Stomach (tissue), 9 donors: ENCODE measurements around the gene NME7. TPM values are rescaled to one million over a fixed set of nuclear protein-coding genes. Genes with fewer than 3 reads are reported as not detected.
A peak's percentile ranks its signal among the peaks of the same experiment; 100 is the strongest.
"Not testable (repeated sequence)": the region's sequence is repeated elsewhere in the genome, so short reads cannot be mapped to it uniquely, and the experiment has no call there.

ENCODE experiments used
- DNase-seq, 2 donors: peaks; one replicate each; pipeline versions ENCODE4 v3.0.0 to v3.0.0-alpha.2; 2013 to 2019
- H3K27ac ChIP-seq, 5 donors: fragments of 200-600 bp in 4 of 5; sonication (generic) in 4 of 5; one replicate each; pipeline ENCODE4 v1.5.1; 2013 to 2019; ENCODE audit warnings: mild to moderate bottlenecking in 1 of 5, moderate library complexity in 1 of 5
- H3K27me3 ChIP-seq, 3 donors: fragments of 200-600 bp; sonication (generic); one replicate each; pipeline ENCODE4 v1.5.1; 2017 to 2019; ENCODE audit warnings: mixed run types in 1 of 3
- H3K36me3 ChIP-seq, 4 donors: fragments of 200-600 bp; sonication (generic); 1 replicate in 3 of 4; 2 replicates in 1 of 4; pipeline ENCODE4 v1.5.1; 2016 to 2019
- H3K4me1 ChIP-seq, 4 donors: fragments of 200-600 bp; sonication (generic); one replicate each; pipeline ENCODE4 v1.5.1; 2016 to 2019
- H3K4me3 ChIP-seq, 4 donors: fragments of 200-600 bp; sonication (generic) in 3 of 4; one replicate each; pipeline ENCODE4 v1.5.1; 2016 to 2019; ENCODE audit warnings: mild to moderate bottlenecking in 1 of 4
- H3K9me3 ChIP-seq, 4 donors: fragments of 200-600 bp; sonication (generic); one replicate each; pipeline ENCODE4 v1.5.1; 2016 to 2019
- EP300 ChIP-seq: sonication (generic); formaldehyde crosslinking; IDR thresholded peaks from one replicate; pipeline ENCODE4 v1.6.1; 2017; ENCODE audit warnings: antibody characterized with exemption
- POLR2A ChIP-seq, 4 donors: fragments of 450-650 bp; IDR thresholded peaks; one replicate each; pipeline ENCODE4 v1.6.1; 2016; ENCODE audit warnings: antibody characterized with exemption in 4 of 4, control low read depth in 2 of 4, mild to moderate bottlenecking in 1 of 4, moderate library complexity in 1 of 4
- POLR2AphosphoS5 ChIP-seq, 3 donors: sonication (generic); formaldehyde crosslinking; IDR thresholded peaks; one replicate each; pipeline ENCODE4 v1.6.1; 2016; ENCODE audit warnings: antibody characterized with exemption in 3 of 3
- WGBS, 5 donors: extraction: QIAGEN DNeasy Blood & Tissue Kit in 3 of 5; methylation state at CpG; one replicate each; pipeline versions ENCODE4 v1.1.5 to v1.1.7; 2013 to 2018; 5-methylcytosine and 5-hydroxymethylcytosine counted together
- intact Hi-C: fragments of 100-400 bp; cut with DNase I; formaldehyde crosslinking; loops from one replicate; pipeline ENCODE4 v1.15.1; 2023; ENCODE audit warnings: low total_unique reads
- polyA plus RNA-seq, 3 donors: library from polyadenylated mRNA; stranded (reverse); fragments of 200-250 nt; gene quantifications; one replicate each; pipeline ENCODE4 v1.2.3, GENCODE V29; 2013
- total RNA-seq, 5 donors: library from RNA; depleted of rRNA; stranded (reverse); fragments of >200 nt; gene quantifications; one replicate each; pipeline versions ENCODE4 v1.1.0 to v1.2.3, GENCODE V29; 2014 to 2016
- TF ChIP-seq, protein P1 (sequence below), 7 experiments: fragments of 450-650 bp in 4 of 7; fragments of 200-600 bp in 3 of 7; sonication (generic) in 3 of 7; IDR thresholded peaks; one replicate each; pipeline ENCODE4 v1.5.1; 2016 to 2019; ENCODE audit warnings: antibody characterized with exemption in 7 of 7, control low read depth in 2 of 7, mild to moderate bottlenecking in 1 of 7
- donor health status: healthy with polysubstance abuse.
- donor health status: Bipolar disorder and iron deficiency.
- donor health status: healthy.

The NME7 gene
- total and polyA plus RNA-seq, 8 donors: 7.6 to 44.3 (median 8.2) TPM; not detected in 1

DNA sequence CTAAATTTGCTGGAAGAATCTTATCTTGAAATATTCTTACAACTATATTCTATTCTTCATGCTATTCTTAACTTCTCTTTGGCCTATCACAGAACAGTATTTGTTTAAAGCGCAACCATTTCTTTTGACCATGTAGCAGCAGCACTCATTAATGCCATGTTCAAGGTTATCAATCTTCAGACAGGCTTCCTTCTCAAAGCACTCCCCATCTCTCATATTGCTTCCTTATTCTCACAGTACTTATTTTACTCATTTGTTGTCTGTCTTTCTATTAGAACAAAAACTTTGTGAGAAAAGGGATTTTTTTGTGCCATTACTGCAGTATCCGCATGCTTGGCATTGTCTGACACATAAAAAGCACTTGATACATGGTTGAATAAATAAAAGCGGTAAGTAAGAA is 171.4 kb downstream of the NME7 start:
- intact Hi-C loops: no loop called here
- H3K36me3 ChIP-seq: no peaks in the 10 kb centered on the region
- no peak for DNase-seq
- H3K27me3 ChIP-seq: no peaks in the 10 kb centered on the region
- TF ChIP-seq, protein P1, sequence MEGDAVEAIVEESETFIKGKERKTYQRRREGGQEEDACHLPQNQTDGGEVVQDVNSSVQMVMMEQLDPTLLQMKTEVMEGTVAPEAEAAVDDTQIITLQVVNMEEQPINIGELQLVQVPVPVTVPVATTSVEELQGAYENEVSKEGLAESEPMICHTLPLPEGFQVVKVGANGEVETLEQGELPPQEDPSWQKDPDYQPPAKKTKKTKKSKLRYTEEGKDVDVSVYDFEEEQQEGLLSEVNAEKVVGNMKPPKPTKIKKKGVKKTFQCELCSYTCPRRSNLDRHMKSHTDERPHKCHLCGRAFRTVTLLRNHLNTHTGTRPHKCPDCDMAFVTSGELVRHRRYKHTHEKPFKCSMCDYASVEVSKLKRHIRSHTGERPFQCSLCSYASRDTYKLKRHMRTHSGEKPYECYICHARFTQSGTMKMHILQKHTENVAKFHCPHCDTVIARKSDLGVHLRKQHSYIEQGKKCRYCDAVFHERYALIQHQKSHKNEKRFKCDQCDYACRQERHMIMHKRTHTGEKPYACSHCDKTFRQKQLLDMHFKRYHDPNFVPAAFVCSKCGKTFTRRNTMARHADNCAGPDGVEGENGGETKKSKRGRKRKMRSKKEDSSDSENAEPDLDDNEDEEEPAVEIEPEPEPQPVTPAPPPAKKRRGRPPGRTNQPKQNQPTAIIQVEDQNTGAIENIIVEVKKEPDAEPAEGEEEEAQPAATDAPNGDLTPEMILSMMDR (IDR thresholded peaks at IDR 0.05): no peak
- TF ChIP-seq EP300 (no peak), POLR2A (IDR thresholded peaks at IDR 0.05) (no peak), POLR2AphosphoS5 (IDR thresholded peaks at IDR 0.05) (no peak)
- peaks cover 0 to 9% (median 4%) of the 10 kb centered on the region in 4 donors for H3K4me1 ChIP-seq
- no peak overlapping the region for H3K27ac ChIP-seq
- 80 to 92% (median 87%) methylated on average over 3 of the region's 3 CpGs for WGBS, 5 donors
- H3K4me3 ChIP-seq: no peak overlapping the region
- H3K9me3 ChIP-seq: no peaks in the 10 kb centered on the region

DNA sequence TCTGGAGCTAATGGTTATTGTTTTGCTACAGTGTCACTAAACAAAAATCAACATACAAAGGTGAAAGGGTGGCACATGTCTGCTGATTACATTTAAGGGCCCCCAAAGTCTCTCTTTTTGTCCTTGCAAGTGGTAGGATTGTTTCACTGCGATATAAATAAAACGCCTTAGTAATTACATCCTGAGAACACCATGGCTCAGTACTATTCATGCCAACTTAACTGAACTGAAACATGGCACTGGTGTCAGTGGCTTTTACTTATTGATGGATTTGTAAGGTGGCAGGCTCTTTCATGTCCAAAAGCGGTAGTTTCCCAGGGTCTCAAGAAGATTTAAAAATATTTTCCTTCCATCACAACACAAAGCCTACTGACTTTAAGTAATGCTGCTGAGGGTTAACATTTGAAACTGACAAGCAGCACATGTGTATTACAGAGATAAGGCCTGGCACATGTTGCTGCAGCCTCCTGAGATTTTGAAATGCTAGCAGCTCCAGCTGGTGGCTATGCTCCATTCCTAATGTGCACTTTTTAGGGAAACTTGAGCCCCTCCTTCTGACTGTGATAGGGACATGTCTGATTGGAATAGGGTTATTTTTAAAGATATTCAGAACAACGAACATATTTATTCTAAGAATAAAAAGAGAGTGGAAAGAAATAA is 174.3 kb downstream of the NME7 start:
- no peak overlapping the region for H3K4me3 ChIP-seq
- intact Hi-C loops: no loop called here
- H3K27me3 ChIP-seq: no peaks in the 10 kb centered on the region
- DNase-seq: peak; percentile 31 to 64
- 35 to 56% (median 48%) methylated on average over 4 of the region's 4 CpGs for WGBS, 5 donors
- peaks cover 0 to 9% (median 4%) of the 10 kb centered on the region in 4 donors for H3K4me1 ChIP-seq
- no peaks in the 10 kb centered on the region for H3K9me3 ChIP-seq
- H3K27ac ChIP-seq: no peak overlapping the region
- H3K36me3 ChIP-seq: no peaks in the 10 kb centered on the region
- TF ChIP-seq, protein P1 (IDR thresholded peaks at IDR 0.05): peak in 1 of 7 experiments; percentile 17
- no peak for TF ChIP-seq POLR2AphosphoS5 (IDR thresholded peaks at IDR 0.05)

DNA sequence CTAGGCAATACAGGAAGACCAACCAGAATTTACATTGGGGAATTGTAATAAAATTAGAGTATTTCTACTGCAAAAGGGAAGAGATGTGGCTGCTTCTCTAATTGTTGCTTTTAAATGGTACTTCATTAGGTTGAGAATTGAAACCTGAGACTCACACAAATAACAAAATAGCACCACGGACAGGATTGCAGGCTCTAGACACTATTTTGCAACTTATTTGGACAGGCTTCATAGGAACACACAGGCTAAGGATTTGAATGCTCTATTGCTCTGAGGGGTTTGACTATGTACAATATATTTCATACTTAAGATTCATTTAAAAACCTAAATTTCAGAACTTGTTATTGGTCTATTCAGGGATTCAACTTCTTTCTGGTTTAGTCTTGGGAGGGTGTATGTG is 181.5 kb downstream of the NME7 start:
- Histone ChIP-seq H3K36me3 (no peaks in the 10 kb centered on the region), H3K4me3 (no peak overlapping the region), H3K9me3 (no peaks in the 10 kb centered on the region), H3K4me1 (no peaks in the 10 kb centered on the region), H3K27me3 (no peaks in the 10 kb centered on the region), H3K27ac (no peak overlapping the region)
- intact Hi-C loops: no loop called here
- no peak for TF ChIP-seq POLR2A (IDR thresholded peaks at IDR 0.05)
- whole genome bisulfite sequencing, 5 donors: 48 to 82% (median 70%) methylated on average over 1 of the region's 1 CpG
- DNase-seq: no peak

DNA sequence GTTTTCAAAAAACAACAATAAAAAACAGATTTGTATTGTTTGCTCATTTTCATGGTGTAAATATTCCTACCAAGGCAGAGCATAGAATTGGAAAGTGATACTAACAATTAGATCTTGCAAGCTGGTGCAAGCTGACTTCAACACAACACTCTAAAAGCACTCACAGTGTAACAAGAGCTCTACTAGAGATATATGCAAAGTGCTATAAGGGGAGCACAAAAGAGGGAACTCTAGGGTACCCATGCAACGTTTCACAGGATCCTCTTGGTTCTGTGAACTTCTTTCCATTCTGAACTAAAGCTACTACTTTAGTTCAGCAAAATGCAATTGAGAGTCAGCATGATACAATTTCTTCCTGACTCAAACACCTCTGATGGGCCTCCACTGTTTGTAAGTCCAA is 182.8 kb downstream of the NME7 start:
- TF ChIP-seq EP300: no peak
- TF ChIP-seq POLR2A (IDR thresholded peaks at IDR 0.05): no peak
- no peak for TF ChIP-seq POLR2AphosphoS5 (IDR thresholded peaks at IDR 0.05)
- TF ChIP-seq, protein P1 (IDR thresholded peaks at IDR 0.05): no peak
- Histone ChIP-seq H3K4me1 (no peaks in the 10 kb centered on the region), H3K27ac (no peak overlapping the region), H3K9me3 (no peaks in the 10 kb centered on the region), H3K4me3 (no peak overlapping the region), H3K36me3 (no peaks in the 10 kb centered on the region), H3K27me3 (no peaks in the 10 kb centered on the region)
- intact Hi-C loops: no loop called here
- WGBS, 5 donors: 38 to 67% (median 50%) methylated on average over 1 of the region's 1 CpG
- DNase-seq: no peak

DNA sequence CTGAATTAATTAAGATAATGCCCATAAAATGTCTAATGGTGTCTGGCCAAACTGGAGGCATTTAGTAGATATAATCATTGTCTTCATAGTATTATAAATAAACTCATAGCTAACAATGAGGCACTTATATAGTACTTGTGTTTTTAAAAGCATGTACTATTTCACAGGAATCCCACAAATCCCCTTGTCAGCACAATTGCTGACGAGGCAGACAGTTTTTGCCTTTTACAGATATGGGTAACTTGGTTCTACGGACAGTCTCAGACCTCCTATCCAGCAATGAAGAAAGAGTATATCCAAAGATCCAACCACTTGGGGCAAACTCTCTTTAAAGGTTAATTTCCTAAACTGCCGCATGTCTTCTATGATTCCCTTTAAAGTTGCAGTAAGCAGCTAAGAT is 187.4 kb downstream of the NME7 start:
- 94 to 97% (median 96%) methylated on average over 3 of the region's 3 CpGs for WGBS, 5 donors
- intact Hi-C loops: no loop called here
- Histone ChIP-seq H3K4me1 (no peaks in the 10 kb centered on the region), H3K27ac (no peak overlapping the region), H3K36me3 (no peaks in the 10 kb centered on the region), H3K9me3 (no peaks in the 10 kb centered on the region), H3K27me3 (no peaks in the 10 kb centered on the region), H3K4me3 (no peak overlapping the region)
- DNase-seq: no peak
- TF ChIP-seq POLR2AphosphoS5 (IDR thresholded peaks at IDR 0.05) (no peak), POLR2A (IDR thresholded peaks at IDR 0.05) (no peak), EP300 (no peak)
- TF ChIP-seq, protein P1 (IDR thresholded peaks at IDR 0.05): no peak

DNA sequence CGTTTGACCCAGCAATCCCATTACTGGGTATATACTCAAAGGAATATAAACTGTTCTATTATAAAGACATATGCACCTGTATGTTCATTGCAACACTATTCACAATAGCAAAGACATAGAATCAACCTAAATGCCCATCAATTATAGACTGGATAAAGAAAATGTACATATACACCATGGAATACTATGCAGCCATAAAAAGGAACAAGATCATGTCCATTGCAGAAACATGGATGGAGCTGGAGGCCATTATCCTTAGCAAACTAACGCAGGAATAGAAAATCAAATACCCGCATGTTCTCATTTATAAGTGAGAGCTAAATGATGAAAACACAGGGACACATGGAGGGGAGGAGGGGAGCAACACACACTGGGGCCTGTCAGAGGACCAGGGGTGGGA is 188.2 kb downstream of the NME7 start:
- intact Hi-C loops, H3K27ac ChIP-seq, H3K27me3 ChIP-seq, DNase-seq, H3K9me3 ChIP-seq, H3K36me3 ChIP-seq, H3K4me1 ChIP-seq, H3K4me3 ChIP-seq: not testable (repeated sequence)
- 94 to 100% (median 95%) methylated on average over 3 of the region's 3 CpGs for whole genome bisulfite sequencing, 5 donors
